Liver (tissue), 9 donors: ENCODE results near the gene INSC. TPM values are rescaled to one million over a fixed set of nuclear protein-coding genes. Genes with fewer than 3 reads are reported as not detected.

ENCODE experiments used
- DNase-seq: peaks from one replicate; pipeline ENCODE4 v3.0.0-alpha.2; 2017; ENCODE audit warnings: low spot score
- H3K27ac ChIP-seq, 2 donors: one replicate each; pipeline ENCODE4 v1.7.0; 2013; ENCODE audit warnings: inconsistent platforms in 2 of 2, low read length in 2 of 2, control low read depth in 1 of 2, low read depth in 1 of 2, mild to moderate bottlenecking in 1 of 2
- H3K27me3 ChIP-seq, 4 donors: one replicate each; pipeline versions ENCODE4 v1.6.1 to v1.7.0; 2013; ENCODE audit warnings: low read length in 3 of 4, inconsistent platforms in 1 of 4, mild to moderate bottlenecking in 1 of 4, moderate library complexity in 1 of 4; ENCODE audit not compliant: control insufficient read depth in 4 of 4, insufficient read depth in 4 of 4
- H3K36me3 ChIP-seq, 4 donors: one replicate each; pipeline versions ENCODE4 v1.6.1 to v1.7.0; 2013; ENCODE audit warnings: low read length in 3 of 4, mild to moderate bottlenecking in 3 of 4, low read depth in 1 of 4, moderate library complexity in 1 of 4; ENCODE audit not compliant: control insufficient read depth in 4 of 4, insufficient read depth in 3 of 4
- H3K4me1 ChIP-seq, 4 donors: one replicate each; pipeline versions ENCODE4 v1.6.1 to v1.7.0; 2013; ENCODE audit warnings: low read length in 3 of 4, mild to moderate bottlenecking in 3 of 4, moderate library complexity in 1 of 4; ENCODE audit not compliant: control insufficient read depth in 4 of 4, insufficient read depth in 4 of 4
- H3K4me3 ChIP-seq, 3 donors: one replicate each; pipeline versions ENCODE4 v1.6.1 to v1.7.0; 2013; ENCODE audit warnings: low read length in 3 of 3, control low read depth in 1 of 3, low read depth in 1 of 3, mild to moderate bottlenecking in 1 of 3
- H3K9ac ChIP-seq, 2 donors: one replicate each; pipeline ENCODE4 v1.7.0; 2013; ENCODE audit warnings: low read length in 2 of 2, mild to moderate bottlenecking in 2 of 2, moderate library complexity in 2 of 2, control low read depth in 1 of 2, low read depth in 1 of 2
- H3K9me3 ChIP-seq, 4 donors: one replicate each; pipeline versions ENCODE4 v1.6.1 to v1.7.0; 2013; ENCODE audit warnings: low read length in 3 of 4; ENCODE audit not compliant: control insufficient read depth in 4 of 4
- EGR1 ChIP-seq, 2 donors: IDR thresholded peaks; 2 replicates each; pipeline ENCODE4 v1.6.1; 2016 to 2018; ENCODE audit warnings: antibody characterized with exemption in 2 of 2, low read depth in 2 of 2
- FOXA2 ChIP-seq: IDR thresholded peaks from 2 replicates; pipeline ENCODE4 v1.6.1; 2016; ENCODE audit warnings: antibody characterized with exemption
- GABPA ChIP-seq, 2 donors: IDR thresholded peaks in 1 of 2; conservative IDR thresholded peaks in 1 of 2; 2 replicates each; pipeline ENCODE4 v1.6.1; 2016; ENCODE audit warnings: antibody characterized with exemption in 2 of 2, mild to moderate bottlenecking in 1 of 2, moderate library complexity in 1 of 2
- REST ChIP-seq: IDR thresholded peaks from 2 replicates; pipeline ENCODE4 v1.6.1; 2016; ENCODE audit warnings: antibody characterized with exemption, mild to moderate bottlenecking
- SP1 ChIP-seq: IDR thresholded peaks from 2 replicates; pipeline ENCODE4 v1.6.1; 2018; ENCODE audit warnings: antibody characterized with exemption, mild to moderate bottlenecking
- TAF1 ChIP-seq: conservative IDR thresholded peaks from 2 replicates; pipeline ENCODE4 v1.6.1; 2016; ENCODE audit warnings: antibody characterized with exemption, mild to moderate bottlenecking
- YY1 ChIP-seq: IDR thresholded peaks from 2 replicates; pipeline ENCODE4 v1.6.1; 2016; ENCODE audit warnings: antibody characterized with exemption, mild to moderate bottlenecking
- WGBS: extraction: QIAGEN DNeasy Blood & Tissue Kit; methylation state at CpG from one replicate; pipeline ENCODE4 v1.1.7; 2013; 5-methylcytosine and 5-hydroxymethylcytosine counted together
- polyA plus RNA-seq, 2 donors: library from polyadenylated mRNA; stranded (reverse) in 1 of 2; unstranded in 1 of 2; fragments of 200-250 nt in 1 of 2; fragments of >200 nt in 1 of 2; fragmentation: Nextera tagmentation in 1 of 2; extraction: Ambion mirVana in 1 of 2; gene quantifications; one replicate each; pipeline versions ENCODE4 v1.2.1 to v1.2.3, GENCODE V29; 2013 to 2015
- total RNA-seq, 2 donors: library from RNA; depleted of rRNA; stranded (reverse); fragments of >200 nt; gene quantifications; one replicate each; pipeline ENCODE4 v1.2.3, GENCODE V29; 2014
- TF ChIP-seq, protein P1 (sequence below): IDR thresholded peaks from 2 replicates; pipeline ENCODE4 v1.6.1; 2016; ENCODE audit warnings: antibody characterized with exemption
- TF ChIP-seq, protein P2 (sequence below): IDR thresholded peaks from 2 replicates; pipeline ENCODE4 v1.6.1; 2016; ENCODE audit warnings: antibody characterized with exemption
- TF ChIP-seq, protein P3 (sequence below): fragments of 150-350 bp; IDR thresholded peaks from 2 replicates; pipeline ENCODE4 v1.5.1; 2017; ENCODE audit warnings: improper control_type of control experiment, low read depth, low read length; ENCODE audit not compliant: missing input control
- donor health status: healthy.
- donor health status: healthy.
- donor health status: healthy.
- donor health status: healthy.
- donor health status: healthy.

INSC gene
- total and polyA plus RNA-seq, 4 donors: 0.02 to 0.25 (median 0.12) TPM

- Histone ChIP-seq H3K4me1 (no peaks in the 10 kb centered on the region), H3K27me3 (no peaks in the 10 kb centered on the region), H3K36me3 (no peaks in the 10 kb centered on the region), H3K9me3 (no peaks in the 10 kb centered on the region), H3K27ac (no peak overlapping the region), H3K4me3 (no peak overlapping the region), H3K9ac (no peak overlapping the region)
- TF ChIP-seq, protein P1, sequence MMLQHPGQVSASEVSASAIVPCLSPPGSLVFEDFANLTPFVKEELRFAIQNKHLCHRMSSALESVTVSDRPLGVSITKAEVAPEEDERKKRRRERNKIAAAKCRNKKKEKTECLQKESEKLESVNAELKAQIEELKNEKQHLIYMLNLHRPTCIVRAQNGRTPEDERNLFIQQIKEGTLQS: no peak
- TF ChIP-seq GABPA (IDR thresholded peaks at IDR 0.05 in 1 of 2, conservative IDR thresholded peaks at IDR 0.05 in 1 of 2): no peak
- WGBS: 94% methylated on average over 8 of the region's 8 CpGs
- no peak for DNase-seq
Observed at GRCh38 chr11:15106201-15106965, 8.3 kb upstream of the INSC start.

DNA sequence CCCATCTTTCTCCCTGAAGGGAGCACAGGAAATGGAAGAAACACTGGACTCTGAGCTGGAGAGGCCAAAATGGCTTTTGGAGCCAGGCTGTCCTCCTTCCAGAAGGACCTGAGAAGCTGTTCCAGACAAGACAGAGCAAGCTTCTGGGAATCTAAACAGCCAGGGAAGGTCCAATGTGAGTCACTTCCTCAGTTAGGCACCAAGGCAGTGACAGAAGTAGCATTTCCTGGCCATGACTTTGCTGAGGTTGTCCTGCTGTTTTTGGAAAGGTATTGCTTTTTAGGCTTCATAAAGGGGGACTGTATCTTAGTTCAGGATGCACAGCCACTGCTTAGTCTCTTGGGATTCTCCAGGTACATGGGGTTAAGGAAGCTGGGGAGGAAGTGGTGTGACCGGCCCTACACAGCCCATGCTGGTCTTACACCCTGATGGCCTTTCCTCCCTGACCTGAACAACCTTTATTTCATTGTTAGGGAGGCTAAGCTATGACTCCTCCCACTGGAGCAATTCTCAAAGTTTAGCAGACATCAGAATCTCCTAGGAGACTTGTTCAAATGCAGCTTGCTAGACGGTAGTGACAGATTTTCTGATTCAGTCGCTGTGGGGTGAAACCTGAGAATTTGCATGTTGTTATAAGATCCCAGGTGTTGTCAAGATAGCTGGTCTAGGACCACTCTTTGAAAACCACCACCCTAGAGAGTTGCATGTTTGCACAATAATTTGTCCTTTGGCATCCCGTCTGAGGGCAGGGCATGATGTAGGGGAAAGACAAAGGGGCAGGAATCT, 6.8 kb upstream of the INSC start:
- Histone ChIP-seq H3K27me3 (no peaks in the 10 kb centered on the region), H3K9ac (no peak overlapping the region), H3K4me1 (no peaks in the 10 kb centered on the region), H3K4me3 (no peak overlapping the region), H3K36me3 (no peaks in the 10 kb centered on the region), H3K27ac (no peak overlapping the region), H3K9me3 (no peaks in the 10 kb centered on the region)
- no peak for DNase-seq
- TF ChIP-seq, protein P1: no peak
- no peak for TF ChIP-seq TAF1
- TF ChIP-seq FOXA2: no peak
- no peak for TF ChIP-seq YY1
- no peak for TF ChIP-seq GABPA (IDR thresholded peaks at IDR 0.05 in 1 of 2, conservative IDR thresholded peaks at IDR 0.05 in 1 of 2)
- no peak for TF ChIP-seq SP1
- no peak for TF ChIP-seq EGR1 (IDR thresholded peaks at IDR 0.05; ENCODE audit: low read depth in 2 of 2)
- TF ChIP-seq REST: no peak
- TF ChIP-seq, protein P2, sequence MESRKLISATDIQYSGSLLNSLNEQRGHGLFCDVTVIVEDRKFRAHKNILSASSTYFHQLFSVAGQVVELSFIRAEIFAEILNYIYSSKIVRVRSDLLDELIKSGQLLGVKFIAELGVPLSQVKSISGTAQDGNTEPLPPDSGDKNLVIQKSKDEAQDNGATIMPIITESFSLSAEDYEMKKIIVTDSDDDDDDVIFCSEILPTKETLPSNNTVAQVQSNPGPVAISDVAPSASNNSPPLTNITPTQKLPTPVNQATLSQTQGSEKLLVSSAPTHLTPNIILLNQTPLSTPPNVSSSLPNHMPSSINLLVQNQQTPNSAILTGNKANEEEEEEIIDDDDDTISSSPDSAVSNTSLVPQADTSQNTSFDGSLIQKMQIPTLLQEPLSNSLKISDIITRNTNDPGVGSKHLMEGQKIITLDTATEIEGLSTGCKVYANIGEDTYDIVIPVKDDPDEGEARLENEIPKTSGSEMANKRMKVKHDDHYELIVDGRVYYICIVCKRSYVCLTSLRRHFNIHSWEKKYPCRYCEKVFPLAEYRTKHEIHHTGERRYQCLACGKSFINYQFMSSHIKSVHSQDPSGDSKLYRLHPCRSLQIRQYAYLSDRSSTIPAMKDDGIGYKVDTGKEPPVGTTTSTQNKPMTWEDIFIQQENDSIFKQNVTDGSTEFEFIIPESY: no peak
- TF ChIP-seq, protein P3, sequence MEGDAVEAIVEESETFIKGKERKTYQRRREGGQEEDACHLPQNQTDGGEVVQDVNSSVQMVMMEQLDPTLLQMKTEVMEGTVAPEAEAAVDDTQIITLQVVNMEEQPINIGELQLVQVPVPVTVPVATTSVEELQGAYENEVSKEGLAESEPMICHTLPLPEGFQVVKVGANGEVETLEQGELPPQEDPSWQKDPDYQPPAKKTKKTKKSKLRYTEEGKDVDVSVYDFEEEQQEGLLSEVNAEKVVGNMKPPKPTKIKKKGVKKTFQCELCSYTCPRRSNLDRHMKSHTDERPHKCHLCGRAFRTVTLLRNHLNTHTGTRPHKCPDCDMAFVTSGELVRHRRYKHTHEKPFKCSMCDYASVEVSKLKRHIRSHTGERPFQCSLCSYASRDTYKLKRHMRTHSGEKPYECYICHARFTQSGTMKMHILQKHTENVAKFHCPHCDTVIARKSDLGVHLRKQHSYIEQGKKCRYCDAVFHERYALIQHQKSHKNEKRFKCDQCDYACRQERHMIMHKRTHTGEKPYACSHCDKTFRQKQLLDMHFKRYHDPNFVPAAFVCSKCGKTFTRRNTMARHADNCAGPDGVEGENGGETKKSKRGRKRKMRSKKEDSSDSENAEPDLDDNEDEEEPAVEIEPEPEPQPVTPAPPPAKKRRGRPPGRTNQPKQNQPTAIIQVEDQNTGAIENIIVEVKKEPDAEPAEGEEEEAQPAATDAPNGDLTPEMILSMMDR: no peak
- 78% methylated on average over 4 of the region's 4 CpGs for WGBS
